OCI-LY7 (cell line): ENCODE data around the gene KIF3C. TPM values are rescaled to one million over a fixed set of nuclear protein-coding genes. Genes with fewer than 3 reads are reported as not detected.

Experiments
- BruUV-seq: library from RNA; stranded (reverse); fragments of 400-500 nt; replicated peaks from 2 replicates; lab custom pipeline; 2021; lab: Mats Ljungman, UMichigan
- CTCF ChIA-PET: fragments of 300-600 bp; sonication (Branson Sonifier 250); formaldehyde crosslinking; loops from one replicate; lab custom pipeline; 2022; ENCODE audit warnings: antibody characterized with exemption; ENCODE audit not compliant: unreplicated experiment; lab: Charles Lee
- POLR2A ChIA-PET: fragments of 300-600 bp; sonication (Branson Sonifier 250); formaldehyde crosslinking; loops from one replicate; lab custom pipeline; 2022; ENCODE audit warnings: antibody characterized with exemption; lab: Charles Lee
- DNase-seq: peaks from one replicate; pipeline ENCODE4 v3.0.0-alpha.2; 2015; ENCODE audit warnings: low spot score
- H2AFZ ChIP-seq: fragments of 200-600 bp; sonication (generic), shearing (Covaris generic); 2 replicates; pipeline ENCODE4 v1.6.1; 2014; ENCODE audit warnings: mild to moderate bottlenecking, antibody characterized with exemption, low read length, moderate library complexity
- H3K27ac ChIP-seq: fragments of 200-600 bp; sonication (generic); 2 replicates; pipeline ENCODE4 v1.5.1; 2014; ENCODE audit warnings: mixed run types, low read depth, mild to moderate bottlenecking, moderate library complexity, low read length, inconsistent platforms; ENCODE audit not compliant: poor library complexity, severe bottlenecking
- H3K36me3 ChIP-seq: fragments of 200-600 bp; sonication (generic); 2 replicates; pipeline ENCODE4 v1.6.1; 2014; ENCODE audit warnings: mild to moderate bottlenecking, antibody characterized with exemption, low read length, moderate library complexity, mixed read lengths; ENCODE audit not compliant: insufficient read depth
- H3K4me1 ChIP-seq: fragments of 200-600 bp; sonication (generic); 2 replicates; pipeline ENCODE4 v1.5.1; 2014; ENCODE audit warnings: mild to moderate bottlenecking, low read length; ENCODE audit not compliant: insufficient read depth, poor library complexity, severe bottlenecking
- H3K4me2 ChIP-seq: fragments of 200-600 bp; sonication (generic); 2 replicates; pipeline ENCODE4 v1.6.1; 2014; ENCODE audit warnings: mild to moderate bottlenecking, low read length
- H3K4me3 ChIP-seq: fragments of 200-600 bp; sonication (generic); 2 replicates; pipeline ENCODE4 v1.5.1; 2014; ENCODE audit warnings: mild to moderate bottlenecking, low read depth, low read length; ENCODE audit not compliant: poor library complexity, severe bottlenecking
- H3K79me2 ChIP-seq: fragments of 200-600 bp; sonication (generic); 2 replicates; pipeline ENCODE4 v1.6.1; 2016; ENCODE audit warnings: low read depth, mild to moderate bottlenecking, low read length, moderate library complexity, mixed read lengths; ENCODE audit not compliant: insufficient read depth
- H3K9me2 ChIP-seq: fragments of 200-600 bp; sonication (generic); 2 replicates; pipeline ENCODE4 v1.6.1; 2016; ENCODE audit warnings: mild to moderate bottlenecking, low read length, mixed read lengths; ENCODE audit not compliant: insufficient read depth
- H3K9me3 ChIP-seq: fragments of 200-600 bp; sonication (generic); 2 replicates; pipeline ENCODE4 v1.6.1; 2014; ENCODE audit warnings: mild to moderate bottlenecking, mixed run types, low read length, mixed read lengths
- H4K20me1 ChIP-seq: fragments of 200-600 bp; sonication (generic); 2 replicates; pipeline ENCODE4 v1.6.1; 2014; ENCODE audit warnings: mild to moderate bottlenecking, antibody characterized with exemption, low read length, moderate library complexity, mixed read lengths; ENCODE audit not compliant: insufficient read depth
- CTCF ChIP-seq: fragments of 200-600 bp; sonication (generic); conservative IDR thresholded peaks from 2 replicates; pipeline ENCODE4 v1.5.1; 2014; ENCODE audit warnings: mild to moderate bottlenecking, antibody characterized with exemption, low read length, moderate library complexity, mixed read lengths
- EZH2phosphoT487 ChIP-seq: fragments of 200-600 bp; sonication (generic); IDR thresholded peaks from 2 replicates; pipeline ENCODE4 v1.6.1; 2018; ENCODE audit warnings: low read depth, borderline replicate concordance, mild to moderate bottlenecking, mixed run types, antibody characterized with exemption, low read length, moderate library complexity, mixed read lengths
- intact Hi-C: fragments of 100-400 bp; cut with micrococcal nuclease; formaldehyde crosslinking; loops from one replicate; pipeline ENCODE4 v1.10.0; 2022; ENCODE audit not compliant: unreplicated experiment
- total RNA-seq, 2 experiments: library from RNA; depleted of rRNA in 1 of 2; stranded (reverse); fragments of >200 nt in 1 of 2; shearing (Covaris generic) in 1 of 2; gene quantifications; 2 replicates each; pipeline ENCODE4 v1.2.3, GENCODE V29; 2014 to 2022

Gene KIF3C
- total RNA-seq, 2 experiments from 2014 or later, result 3.8 to 11.4 TPM

GRCh38 chr2:25941042-25941441 lies 41.3 kb downstream of the KIF3C start:
- no TSS peak for BruUV-seq

GRCh38 chr2:25939257-25939668 lies 43.0 kb downstream of the KIF3C start:
- ChIA-PET CTCF (no interaction called here), POLR2A (interaction anchor here (0.7 kb wide), 1 partner anchor 61 kb away, joined by 5 read pairs; the partner anchor contains the start of gene ASXL2)
- no peak for TF ChIP-seq EZH2phosphoT487
- no peak for TF ChIP-seq CTCF
- H3K4me1 ChIP-seq, result no peaks in the 10 kb centered on the region
- H3K4me3 ChIP-seq, result no peak overlapping the region
- no peak overlapping the region for H2AFZ ChIP-seq
- DNase-seq, result no peak
- H3K9me2 ChIP-seq, result no peaks in the 10 kb centered on the region
- H3K4me2 ChIP-seq, result no peak overlapping the region
- no TSS peak for BruUV-seq
- no peaks in the 10 kb centered on the region for H3K36me3 ChIP-seq
- no peaks in the 10 kb centered on the region for H3K9me3 ChIP-seq
- H3K79me2 ChIP-seq, result no peaks in the 10 kb centered on the region
- no peak overlapping the region for H3K27ac ChIP-seq
- intact Hi-C loops, result no loop called here
- no peaks in the 10 kb centered on the region for H4K20me1 ChIP-seq

More at GRCh38 chr2:25941042-25941441, 41.3 kb downstream of the KIF3C start:
- no peak overlapping the region for H3K4me2 ChIP-seq
- no peaks in the 10 kb centered on the region for H3K9me3 ChIP-seq
- no peak overlapping the region for H2AFZ ChIP-seq
- H3K27ac ChIP-seq, result no peak overlapping the region
- no peaks in the 10 kb centered on the region for H3K36me3 ChIP-seq
- H3K4me1 ChIP-seq, result no peaks in the 10 kb centered on the region
- DNase-seq, result no peak
- TF ChIP-seq EZH2phosphoT487, result no peak
- TF ChIP-seq CTCF, result no peak
- ChIA-PET CTCF (no interaction called here), POLR2A (no interaction called here)
- H3K9me2 ChIP-seq, result no peaks in the 10 kb centered on the region
- H3K79me2 ChIP-seq, result no peaks in the 10 kb centered on the region
- H4K20me1 ChIP-seq, result no peaks in the 10 kb centered on the region
- intact Hi-C loops, result no loop called here
- no peak overlapping the region for H3K4me3 ChIP-seq

GRCh38 chr2:25938345-25938744 lies 44.0 kb downstream of the KIF3C start:
- CTCF ChIA-PET, result no interaction called here
- Histone ChIP-seq H2AFZ (no peak overlapping the region), H3K9me3 (no peaks in the 10 kb centered on the region), H3K27ac (no peak overlapping the region), H3K4me3 (no peak overlapping the region), H4K20me1 (no peaks in the 10 kb centered on the region), H3K4me1 (no peaks in the 10 kb centered on the region), H3K9me2 (no peaks in the 10 kb centered on the region), H3K79me2 (no peaks in the 10 kb centered on the region), H3K36me3 (no peaks in the 10 kb centered on the region), H3K4me2 (no peak overlapping the region)
- no TSS peak for BruUV-seq
- POLR2A ChIA-PET, result no interaction called here
- intact Hi-C loops, result no loop called here
- DNase-seq, result no peak
- TF ChIP-seq CTCF (no peak), EZH2phosphoT487 (no peak)
